Measurements from ENCODE around the gene STARD3.

The STARD3 gene

DNA sequence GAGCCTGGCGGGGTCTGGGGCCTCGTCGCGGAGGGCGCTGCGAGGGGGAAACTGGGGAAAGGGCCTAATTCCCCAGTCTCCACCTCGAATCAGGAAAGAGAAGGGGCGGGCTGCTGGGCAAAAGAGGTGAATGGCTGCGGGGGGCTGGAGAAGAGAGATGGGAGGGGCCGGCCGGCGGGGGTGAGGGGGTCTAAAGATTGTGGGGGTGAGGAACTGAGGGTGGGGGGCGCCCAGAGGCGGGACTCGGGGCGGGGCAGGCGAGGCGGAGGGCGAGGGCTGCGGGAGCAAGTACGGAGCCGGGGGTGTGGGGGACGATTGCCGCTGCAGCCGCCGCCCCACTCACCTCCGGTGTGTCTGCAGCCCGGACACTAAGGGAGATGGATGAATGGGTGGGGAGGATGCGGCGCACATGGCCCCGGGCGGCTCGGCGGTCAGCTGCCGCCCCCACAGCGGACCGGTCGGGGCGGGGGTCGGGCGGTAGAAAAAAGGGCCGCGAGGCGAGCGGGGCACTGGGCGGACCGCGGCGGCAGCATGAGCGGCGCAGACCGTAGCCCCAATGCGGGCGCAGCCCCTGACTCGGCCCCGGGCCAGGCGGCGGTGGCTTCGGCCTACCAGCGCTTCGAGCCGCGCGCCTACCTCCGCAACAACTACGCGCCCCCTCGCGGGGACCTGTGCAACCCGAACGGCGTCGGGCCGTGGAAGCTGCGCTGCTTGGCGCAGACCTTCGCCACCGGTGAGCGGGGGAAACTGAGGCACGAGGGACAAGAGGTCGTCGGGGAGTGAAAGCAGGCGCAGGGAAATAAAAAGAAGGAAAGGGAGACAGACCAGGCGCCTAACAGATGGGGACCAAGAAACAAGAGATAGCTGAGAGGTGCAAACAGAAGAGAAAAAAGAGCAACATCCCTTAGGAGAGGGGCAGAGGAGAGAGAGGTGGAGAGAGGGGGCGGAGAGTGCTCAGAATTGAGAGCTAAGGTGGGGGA is 31.3 kb downstream of the STARD3 start, which contains the start of gene PNMT:
PNMT (plus strand) TSS at position 509 of the 980 bp plus-strand sequence; CDS start at position 532, 23 bp downstream.
- peak; percentile 71 to 77 for ATAC-seq (replicated peaks)
- Mint-ChIP-seq H3K27ac (peak within 1 kb of the TSS; percentile 84), H3K27me3 (peaks cover 10 to 28% of the 10 kb centered on the region in 2 donors), H3K9me3 (no peaks in the 10 kb centered on the region), H3K4me3 (peak within 1 kb of the TSS; percentile 61 to 85), H3K4me1 (peaks cover 37 to 77% of the 10 kb centered on the region in 2 donors), H3K36me3 (peaks cover 11% of the 10 kb centered on the region in 2 donors)
- peak; percentile 52 for DNase-seq

DNA sequence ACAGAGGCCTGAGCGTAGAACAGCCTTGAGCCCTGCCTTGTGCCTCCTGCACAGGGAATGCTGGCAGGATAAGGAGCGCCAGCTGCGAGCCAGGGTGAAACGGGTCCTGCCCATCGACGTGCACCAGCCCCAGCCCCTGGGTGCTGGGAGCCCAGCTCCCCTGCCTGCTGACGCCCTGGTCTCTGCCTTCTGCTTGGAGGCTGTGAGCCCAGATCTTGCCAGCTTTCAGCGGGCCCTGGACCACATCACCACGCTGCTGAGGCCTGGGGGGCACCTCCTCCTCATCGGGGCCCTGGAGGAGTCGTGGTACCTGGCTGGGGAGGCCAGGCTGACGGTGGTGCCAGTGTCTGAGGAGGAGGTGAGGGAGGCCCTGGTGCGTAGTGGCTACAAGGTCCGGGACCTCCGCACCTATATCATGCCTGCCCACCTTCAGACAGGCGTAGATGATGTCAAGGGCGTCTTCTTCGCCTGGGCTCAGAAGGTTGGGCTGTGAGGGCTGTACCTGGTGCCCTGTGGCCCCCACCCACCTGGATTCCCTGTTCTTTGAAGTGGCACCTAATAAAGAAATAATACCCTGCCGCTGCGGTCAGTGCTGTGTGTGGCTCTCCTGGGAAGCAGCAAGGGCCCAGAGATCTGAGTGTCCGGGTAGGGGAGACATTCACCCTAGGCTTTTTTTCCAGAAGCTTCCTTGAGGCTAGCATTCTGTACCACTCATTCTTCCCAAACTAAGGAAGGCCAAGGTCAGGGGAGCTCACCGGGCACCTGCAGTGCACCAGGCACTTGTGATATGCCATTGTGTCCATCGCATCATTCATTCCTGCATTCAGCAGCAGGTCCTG is 33.2 kb downstream of the STARD3 start:
- H3K4me1 Mint-ChIP-seq, result peaks cover 44 to 84% of the 10 kb centered on the region in 2 donors
- no peak for ATAC-seq (replicated peaks)

DNA sequence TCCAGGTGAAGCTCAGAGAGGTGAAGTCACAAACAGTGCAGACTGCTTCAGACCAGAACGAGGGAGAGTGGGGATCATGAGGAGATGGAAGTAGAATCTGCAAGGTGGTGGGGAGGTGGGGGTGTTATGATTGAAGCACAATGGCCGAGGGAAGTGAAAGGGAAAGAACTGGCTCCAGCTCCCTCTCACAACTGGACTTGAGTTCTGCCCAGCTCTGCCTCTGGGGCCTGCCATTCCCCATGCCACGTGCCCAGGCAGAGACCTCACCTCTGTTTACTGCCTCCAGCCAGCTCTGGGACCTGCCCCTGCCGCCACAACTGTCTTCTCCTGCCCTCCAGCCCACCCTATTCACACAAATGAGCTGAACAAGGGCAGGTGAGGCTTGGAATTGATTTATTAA is 33.8 kb downstream of the STARD3 start:
- H3K27me3 Mint-ChIP-seq, result peaks cover 10 to 28% of the 10 kb centered on the region in 2 donors
- no peak overlapping the region for H3K4me3 Mint-ChIP-seq
- H3K27ac Mint-ChIP-seq, result no peak overlapping the region
- H3K4me1 Mint-ChIP-seq, result peaks cover 43 to 84% of the 10 kb centered on the region in 2 donors
- H3K9me3 Mint-ChIP-seq, result no peaks in the 10 kb centered on the region
- ATAC-seq (replicated peaks) (no peak), DNase-seq (no peak)
- H3K36me3 Mint-ChIP-seq, result peaks cover 3 to 8% of the 10 kb centered on the region in 2 donors

More for the DNA sequence above, 33.2 kb downstream of the STARD3 start:
- no peak overlapping the region for H3K4me3 Mint-ChIP-seq
- H3K27me3 Mint-ChIP-seq, result peaks cover 10 to 28% of the 10 kb centered on the region in 2 donors
- H3K9me3 Mint-ChIP-seq, result no peaks in the 10 kb centered on the region
- no peak for DNase-seq
- H3K27ac Mint-ChIP-seq, result no peak overlapping the region
- peaks cover 3 to 8% of the 10 kb centered on the region in 2 donors for H3K36me3 Mint-ChIP-seq

DNA sequence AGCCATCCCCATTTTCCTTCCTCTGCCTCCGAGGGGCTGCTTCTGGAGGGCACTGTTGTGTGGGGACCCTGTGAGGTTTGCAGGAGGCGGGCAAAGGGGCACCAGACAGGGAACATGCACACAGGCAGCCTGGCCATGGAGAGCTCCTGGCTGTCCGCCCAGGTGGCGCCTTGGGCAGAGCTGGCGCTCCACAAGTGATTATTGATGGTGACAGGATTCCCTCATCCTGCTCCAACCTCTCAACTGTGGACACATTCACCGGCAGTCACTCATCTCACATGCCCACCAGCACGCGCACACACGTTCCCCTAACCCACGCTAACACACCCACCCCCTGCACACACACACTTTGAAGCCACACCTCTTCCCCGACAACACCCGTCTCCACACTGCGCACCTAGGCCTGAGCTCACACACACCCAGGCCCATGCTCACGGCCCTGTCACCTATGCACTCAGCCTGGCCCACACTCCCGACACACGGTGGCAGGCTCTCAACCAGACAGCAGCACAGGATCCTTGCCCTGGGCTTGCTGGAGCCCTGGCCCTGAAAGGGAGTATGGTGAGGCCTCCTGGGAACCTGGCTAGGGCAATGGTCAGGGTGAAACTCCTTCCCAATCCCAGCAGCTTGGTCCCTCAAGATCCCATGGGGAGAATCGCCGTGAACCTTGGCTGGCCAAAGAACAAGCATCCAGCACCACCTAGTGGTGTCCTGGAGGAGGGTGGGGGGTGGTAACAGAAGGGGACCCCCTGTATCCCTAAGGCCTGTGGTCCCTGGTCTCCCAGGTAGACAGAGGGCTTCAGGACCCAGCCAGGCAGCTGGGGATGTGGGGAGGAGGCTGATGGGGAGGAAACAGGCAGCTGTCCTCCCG is 34.9 kb downstream of the STARD3 start:
- no peaks in the 10 kb centered on the region for H3K9me3 Mint-ChIP-seq
- peak overlapping the region in 1 of 2 donors; percentile 23 for H3K4me3 Mint-ChIP-seq
- H3K27me3 Mint-ChIP-seq, result peaks cover 6 to 18% of the 10 kb centered on the region in 2 donors
- peaks cover 6 to 8% of the 10 kb centered on the region in 2 donors for H3K36me3 Mint-ChIP-seq
- H3K27ac Mint-ChIP-seq, result peak overlapping the region; percentile 85
- ATAC-seq (replicated peaks) (peak in 1 of 2 donors; percentile 15), DNase-seq (no peak)
- H3K4me1 Mint-ChIP-seq, result peaks cover 47 to 84% of the 10 kb centered on the region in 2 donors

DNA sequence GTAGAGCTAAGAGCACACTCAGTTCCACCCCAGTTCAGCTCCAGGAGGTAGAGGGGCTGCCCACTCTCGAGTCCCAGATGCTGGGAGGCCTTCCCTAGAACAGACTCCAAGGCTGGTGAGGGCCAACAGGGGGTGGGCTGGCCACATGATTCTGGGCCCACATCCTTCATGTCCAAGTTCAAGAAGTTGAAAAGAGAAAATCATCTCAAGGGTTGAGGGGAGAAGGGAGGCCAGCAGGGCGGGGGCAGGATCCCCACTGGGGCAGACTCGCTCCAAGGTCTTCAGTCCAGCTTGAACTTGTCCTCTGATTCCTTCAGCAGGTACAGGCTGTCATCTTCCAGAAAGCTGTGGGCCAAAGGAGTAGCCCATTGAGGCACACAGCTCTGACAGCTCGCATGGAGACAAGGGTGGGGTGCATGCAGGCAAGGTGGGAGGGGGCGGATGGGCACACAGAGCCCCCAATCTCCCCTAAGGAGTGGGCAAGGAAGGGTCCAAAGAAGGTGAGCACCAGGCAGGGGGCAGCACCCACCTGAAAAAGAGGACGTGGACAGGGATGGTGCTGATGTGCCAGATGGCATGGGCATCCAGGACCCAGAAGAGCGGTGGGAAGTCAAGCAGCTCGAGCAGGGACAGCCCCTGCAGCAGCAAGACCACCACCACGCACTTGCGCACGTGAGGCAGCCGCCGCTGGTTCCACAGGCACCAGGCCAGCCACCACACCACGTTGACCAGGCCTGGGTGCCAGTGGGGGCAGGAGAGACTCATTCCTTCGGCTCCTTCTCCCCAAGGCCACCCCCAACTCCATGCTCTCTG is 35.8 kb downstream of the STARD3 start:
- ATAC-seq (replicated peaks) (no peak), DNase-seq (no peak)
- no peak overlapping the region for H3K4me3 Mint-ChIP-seq
- H3K9me3 Mint-ChIP-seq, result no peaks in the 10 kb centered on the region
- peaks cover 8 to 10% of the 10 kb centered on the region in 2 donors for H3K36me3 Mint-ChIP-seq
- peaks cover 53 to 89% of the 10 kb centered on the region in 2 donors for H3K4me1 Mint-ChIP-seq
- peak overlapping the region; percentile 47 for H3K27ac Mint-ChIP-seq
- H3K27me3 Mint-ChIP-seq, result peaks cover 6 to 14% of the 10 kb centered on the region in 2 donors

DNA sequence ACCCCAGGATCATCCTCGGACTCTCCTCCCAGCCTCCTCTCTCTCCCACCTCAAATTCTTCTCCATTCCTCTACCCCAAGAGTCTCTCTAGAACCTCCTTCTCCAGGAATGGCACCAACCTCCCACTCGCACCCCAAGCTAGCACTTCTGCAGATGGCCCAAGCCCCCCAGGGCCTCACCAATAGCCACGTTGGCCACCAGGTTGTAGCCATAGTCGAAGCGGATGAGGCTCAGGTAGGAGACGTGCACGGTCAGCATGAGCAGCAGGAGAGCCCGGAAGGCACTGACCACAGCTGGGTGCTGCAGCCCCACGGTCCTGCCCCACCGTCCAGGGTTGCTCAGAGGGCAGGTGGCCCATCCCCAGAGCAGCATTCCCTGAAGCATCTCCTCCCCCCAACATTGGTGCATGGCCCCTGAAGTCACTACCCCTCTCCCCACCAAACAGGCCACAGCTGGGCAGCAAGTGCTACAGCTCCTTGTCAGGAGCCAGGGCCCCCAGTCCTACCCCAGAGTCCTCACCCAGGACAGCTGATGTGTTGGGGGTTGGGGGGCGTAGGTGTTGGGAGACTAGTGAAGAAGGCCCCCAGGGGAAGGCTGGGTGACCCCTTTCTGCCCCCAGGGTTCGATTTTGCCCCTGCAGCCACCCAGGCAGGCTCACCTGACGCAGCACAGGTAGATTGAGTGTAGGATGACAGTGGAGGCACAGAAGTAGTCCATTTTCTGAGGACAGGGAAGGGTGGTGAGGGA is 36.6 kb downstream of the STARD3 start:
- Mint-ChIP-seq H3K27me3 (peaks cover 4 to 11% of the 10 kb centered on the region in 2 donors), H3K9me3 (no peaks in the 10 kb centered on the region), H3K27ac (peak overlapping the region; percentile 42), H3K36me3 (peaks cover 6 to 10% of the 10 kb centered on the region in 2 donors), H3K4me1 (peaks cover 60 to 89% of the 10 kb centered on the region in 2 donors), H3K4me3 (no peak overlapping the region)
- DNase-seq (no peak), ATAC-seq (replicated peaks) (no peak)

DNA sequence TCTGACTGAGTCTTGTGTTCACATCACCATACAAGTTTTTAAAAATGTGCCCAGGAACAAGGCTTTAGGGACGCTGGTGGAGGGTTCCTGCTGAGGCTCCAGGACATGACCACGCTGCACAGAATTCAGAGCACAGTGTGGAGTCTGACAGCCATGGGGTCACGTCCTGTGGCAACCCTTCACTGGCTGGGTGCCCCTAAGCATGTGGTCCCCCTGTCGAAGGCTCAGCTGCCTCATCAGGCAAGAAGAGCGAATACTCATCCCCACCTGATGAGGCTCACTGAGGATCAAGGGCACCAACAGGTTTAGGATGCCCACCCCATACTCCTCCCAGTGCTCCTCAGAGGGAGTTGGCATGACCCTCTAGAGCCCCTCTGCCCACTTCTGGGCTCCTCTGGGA is 37.2 kb downstream of the STARD3 start:
- DNase-seq (no peak), ATAC-seq (replicated peaks) (no peak)
- H3K36me3 Mint-ChIP-seq, result peaks cover 4 to 16% of the 10 kb centered on the region in 2 donors
- no peak overlapping the region for H3K4me3 Mint-ChIP-seq
- peak overlapping the region; percentile 42 for H3K27ac Mint-ChIP-seq
- H3K27me3 Mint-ChIP-seq, result peaks cover 0 to 6% of the 10 kb centered on the region in 2 donors
- no peaks in the 10 kb centered on the region for H3K9me3 Mint-ChIP-seq
- H3K4me1 Mint-ChIP-seq, result peaks cover 63 to 89% of the 10 kb centered on the region in 2 donors

DNA sequence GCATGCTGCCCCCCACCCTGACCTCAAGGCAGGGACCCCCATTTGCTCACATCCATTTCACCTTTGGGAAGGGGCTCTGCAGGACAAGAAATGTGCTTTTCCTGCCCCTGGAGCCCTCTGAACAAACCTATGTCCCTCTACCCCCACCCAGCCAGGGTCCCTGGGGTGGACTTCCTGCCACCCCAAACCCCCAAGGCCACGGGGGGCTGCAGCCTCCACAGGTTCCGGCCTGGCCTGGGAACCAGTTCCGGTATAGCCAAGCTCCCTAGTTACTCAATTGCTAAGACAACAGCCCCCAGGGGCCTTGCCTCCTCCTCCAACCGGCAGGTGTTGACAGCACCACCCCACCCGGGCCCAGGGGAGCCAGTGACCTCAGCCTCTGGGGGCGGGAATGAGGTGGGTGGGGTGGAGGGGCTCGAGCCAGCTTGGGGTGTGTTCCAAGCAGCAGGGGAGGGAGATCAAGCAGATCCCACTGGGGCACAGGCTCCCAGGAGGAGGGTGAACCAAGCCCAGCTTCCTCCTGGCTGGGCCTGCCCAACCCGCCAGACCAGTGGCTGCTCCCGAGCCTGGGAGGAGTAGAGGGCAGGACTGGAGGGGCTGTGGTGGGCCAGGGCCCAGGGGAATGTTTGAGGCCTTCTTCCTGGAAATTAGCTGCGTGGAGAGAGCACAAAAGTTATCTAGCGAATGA is 37.9 kb downstream of the STARD3 start:
- H3K4me1 Mint-ChIP-seq, result peaks cover 70 to 92% of the 10 kb centered on the region in 2 donors
- peak; percentile 62 to 73 for ATAC-seq (replicated peaks)
- peaks cover 4 to 16% of the 10 kb centered on the region in 2 donors for H3K36me3 Mint-ChIP-seq
- H3K9me3 Mint-ChIP-seq, result no peaks in the 10 kb centered on the region
- H3K4me3 Mint-ChIP-seq, result peak overlapping the region; percentile 49 to 70
- peak; percentile 54 for DNase-seq
- H3K27me3 Mint-ChIP-seq, result peaks cover 0 to 6% of the 10 kb centered on the region in 2 donors
- H3K27ac Mint-ChIP-seq, result peak overlapping the region; percentile 88

DNA sequence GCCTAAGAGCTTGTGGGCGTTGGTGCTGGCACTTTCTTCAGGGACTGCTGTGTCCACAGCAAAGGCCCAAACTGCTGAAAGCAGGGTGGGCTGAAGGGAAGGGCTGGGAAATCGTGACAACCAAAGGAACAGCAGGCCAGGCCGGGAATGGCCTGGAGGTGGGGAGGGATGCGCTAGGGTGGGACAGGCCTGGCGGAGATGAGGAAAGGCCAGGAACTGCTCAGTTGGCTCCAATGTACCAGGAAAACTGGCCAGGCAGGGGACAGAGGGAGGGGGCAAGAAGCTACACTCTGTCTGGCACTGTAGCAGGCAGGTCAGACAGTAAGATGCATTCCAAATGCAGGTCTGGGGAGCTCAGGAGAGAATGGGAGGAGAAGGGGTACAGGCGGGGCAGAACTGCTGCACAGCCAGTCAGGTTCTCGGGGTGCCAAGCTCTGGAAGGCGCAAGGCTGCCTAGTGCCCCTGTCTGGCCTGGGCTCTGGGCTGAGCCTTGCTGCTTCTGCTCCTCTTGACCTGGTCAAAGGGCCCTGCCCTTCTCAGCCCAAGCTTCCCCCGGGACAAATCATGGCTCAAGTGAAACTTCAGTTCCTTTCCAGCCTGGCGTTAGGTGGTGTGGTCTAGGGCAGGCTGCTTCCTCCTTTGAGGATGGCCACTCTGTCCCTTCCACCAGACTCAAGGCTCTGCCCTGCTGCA is 38.6 kb downstream of the STARD3 start:
- Mint-ChIP-seq H3K27ac (peak overlapping the region; percentile 88), H3K27me3 (peaks cover 0 to 6% of the 10 kb centered on the region in 2 donors), H3K9me3 (no peaks in the 10 kb centered on the region), H3K4me1 (peaks cover 75 to 96% of the 10 kb centered on the region in 2 donors), H3K36me3 (peaks cover 4 to 18% of the 10 kb centered on the region in 2 donors), H3K4me3 (peak overlapping the region; percentile 49 to 70)
- peak; percentile 4 to 7 for ATAC-seq (replicated peaks)
- DNase-seq, result no peak

DNA sequence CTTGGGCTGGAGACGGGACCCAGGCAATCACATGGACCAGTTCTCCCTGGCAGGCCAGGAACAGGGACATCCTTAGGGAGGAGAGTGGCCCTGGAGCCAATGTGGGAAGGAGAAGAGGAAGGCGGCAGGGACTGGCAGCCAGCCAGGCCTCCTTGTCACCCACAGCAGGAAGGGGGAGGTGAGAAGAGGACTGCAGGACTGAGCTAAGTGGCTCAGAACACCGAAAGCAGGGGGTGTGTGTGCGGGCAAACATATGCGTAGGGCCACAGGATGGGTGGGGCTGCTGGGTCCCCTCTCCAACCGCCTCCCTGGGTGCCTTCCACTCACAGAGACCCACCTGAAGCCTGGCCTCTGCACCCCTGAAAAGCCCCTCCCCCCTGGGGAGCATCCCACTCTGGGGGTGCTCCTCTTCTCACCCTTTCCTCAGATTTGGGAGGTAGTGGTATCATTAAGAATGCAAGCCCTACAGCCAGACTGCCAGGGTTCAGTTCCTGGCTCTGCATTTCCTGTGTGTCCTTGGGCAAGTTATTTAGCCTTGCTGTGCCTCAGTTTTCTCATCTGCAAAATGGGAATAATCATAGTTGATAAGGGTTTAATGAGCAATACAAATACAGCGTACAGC is 39.4 kb downstream of the STARD3 start:
- Mint-ChIP-seq H3K27ac (peak overlapping the region; percentile 88), H3K36me3 (peaks cover 4 to 20% of the 10 kb centered on the region in 2 donors), H3K4me1 (peaks cover 80 to 100% of the 10 kb centered on the region in 2 donors), H3K4me3 (peak overlapping the region in 1 of 2 donors; percentile 22), H3K27me3 (peaks cover 0 to 6% of the 10 kb centered on the region in 2 donors), H3K9me3 (no peaks in the 10 kb centered on the region)
- DNase-seq (peak; percentile 36), ATAC-seq (replicated peaks) (peak; percentile 57 to 68)

DNA sequence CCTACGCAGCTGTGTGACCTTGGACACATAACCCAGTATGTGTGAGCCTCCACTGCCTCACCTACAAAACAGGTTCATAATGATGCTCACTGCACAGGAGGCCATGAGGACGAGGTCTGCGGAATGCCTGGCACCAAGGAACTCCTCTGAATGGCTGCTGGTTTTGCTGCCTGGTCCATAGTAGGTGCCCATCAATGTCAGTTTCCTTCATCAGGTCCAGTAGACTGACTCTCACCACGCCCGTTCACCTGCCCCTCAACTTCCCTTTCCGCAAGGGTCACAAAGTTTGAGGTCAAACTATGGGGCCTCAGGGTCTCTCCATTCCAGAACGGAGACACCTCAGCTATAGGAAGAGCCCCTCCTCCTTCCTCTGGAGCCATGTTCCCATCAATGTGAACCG is 40.1 kb downstream of the STARD3 start:
- Mint-ChIP-seq H3K4me3 (no peak overlapping the region), H3K9me3 (no peaks in the 10 kb centered on the region), H3K36me3 (peaks cover 2 to 20% of the 10 kb centered on the region in 2 donors), H3K27ac (peak overlapping the region; percentile 44), H3K4me1 (peaks cover 76 to 97% of the 10 kb centered on the region in 2 donors), H3K27me3 (peaks cover 0 to 1% of the 10 kb centered on the region in 2 donors)
- DNase-seq (no peak), ATAC-seq (replicated peaks) (no peak)

All from stimulated activated naive B cell treated with anti-CD40 and anti-IgM and Interleukin-4, amounts not matched to agents 10 μg/mL and 1 μg/mL and 100 μg/mL, for 72 hours (primary cell).